Astrocyte of the hippocampus (primary cell): ENCODE measurements around the gene VPS51.
"Not testable (repeated sequence)": the region's sequence is repeated elsewhere in the genome, so short reads cannot be mapped to it uniquely, and the experiment has no call there.

ENCODE experiments used
- DNase-seq: peaks from one replicate; pipeline ENCODE4 v3.0.0; 2011; ENCODE audit warnings: low read depth, low spot score

The VPS51 gene

DNA sequence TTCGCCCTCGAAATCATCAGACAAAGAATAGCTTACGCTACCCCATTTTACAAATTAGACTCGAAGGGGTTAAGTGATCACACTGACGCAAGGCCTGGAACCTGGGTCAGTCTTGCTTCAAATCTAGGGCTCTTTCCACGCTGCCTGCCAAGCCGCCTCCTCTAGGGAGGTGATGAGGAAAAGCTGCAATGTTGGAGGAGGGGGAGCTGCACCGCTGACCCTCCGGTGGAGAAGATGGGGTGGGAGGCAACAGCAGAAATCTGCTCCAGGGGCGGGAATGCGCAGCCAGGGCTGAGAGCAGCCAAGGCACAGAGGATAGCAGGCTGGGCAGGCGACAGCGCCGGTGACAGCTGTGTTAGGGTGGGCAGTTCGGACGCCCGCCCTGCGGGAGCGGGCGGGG, 37.7 kb downstream of the VPS51 start:
- no peak for DNase-seq

GRCh38 chr11:65134240-65134951, 38.4 kb downstream of the VPS51 start, which contains the start of gene SYVN1:
Gene SYVN1 (minus strand): TSS chr11:65134519. CDS start chr11:65133601, 918 bp downstream.
- peak; percentile 95 for DNase-seq

DNA sequence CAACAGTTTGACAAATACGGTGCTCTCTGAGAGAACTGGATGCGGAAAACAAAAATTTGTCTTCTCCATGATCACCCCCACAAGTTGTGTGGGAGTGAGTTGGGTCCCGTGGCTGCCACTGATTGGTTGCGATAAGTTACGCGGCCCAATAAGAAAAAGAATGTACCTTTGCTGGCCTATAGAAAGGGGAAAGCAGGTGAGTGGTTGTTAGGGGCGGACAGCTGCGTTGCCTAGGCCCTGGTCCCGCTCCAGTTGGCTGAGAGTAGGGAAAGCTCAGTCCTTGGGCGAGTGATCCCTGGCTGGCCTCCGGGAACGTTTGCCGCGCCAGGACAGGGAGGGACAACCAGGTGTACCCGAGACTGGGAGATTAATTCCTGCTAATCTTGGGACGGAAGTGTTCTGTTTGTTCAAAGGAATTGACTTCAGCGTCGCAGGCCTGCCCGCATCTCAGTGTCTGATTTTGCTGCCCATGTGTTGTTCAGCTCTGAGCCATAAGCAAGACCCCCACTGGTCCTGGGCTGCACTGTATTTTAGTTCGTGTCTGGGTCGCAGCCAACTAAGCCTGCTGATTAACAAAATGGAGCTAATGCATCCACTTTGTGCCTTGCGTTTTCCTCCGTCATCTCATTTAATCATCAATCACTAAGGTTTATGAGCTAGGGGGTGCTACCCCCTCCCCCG, 39.1 kb downstream of the VPS51 start:
- DNase-seq: peak; percentile 98

- DNase-seq: no peak
Observed at GRCh38 chr11:65135633-65136145, 39.7 kb downstream of the VPS51 start.

- DNase-seq: no peak
Observed at GRCh38 chr11:65136515-65137096, 40.6 kb downstream of the VPS51 start.

DNA sequence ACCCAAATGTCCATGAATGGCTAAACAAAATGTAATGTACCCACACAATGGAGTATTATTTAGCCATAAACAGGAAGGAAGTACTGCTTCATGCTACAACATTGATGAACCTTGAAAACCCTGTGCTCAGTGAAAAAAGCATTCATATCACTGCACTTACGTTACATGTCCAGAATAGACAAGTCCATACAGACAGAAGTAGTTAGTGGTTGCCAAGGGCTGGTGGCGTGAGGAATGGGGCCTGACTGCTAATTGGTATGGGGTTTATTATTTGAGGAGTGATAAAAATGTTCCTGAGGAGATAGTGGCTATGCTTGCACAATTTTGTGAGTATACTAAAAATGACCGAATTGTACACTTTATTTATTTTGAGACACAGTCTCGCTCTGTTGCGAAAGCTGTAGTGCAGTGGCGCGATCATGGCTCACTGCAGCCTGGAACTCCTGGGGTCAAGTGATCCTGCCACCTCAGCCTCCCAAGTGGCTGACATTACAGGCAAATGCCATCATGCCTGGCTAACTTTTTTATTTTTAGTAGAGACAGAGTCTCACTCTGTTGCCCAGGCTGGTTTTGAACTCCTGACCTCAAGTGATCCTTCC, 46.0 kb downstream of the VPS51 start:
- DNase-seq: no peak

- no peak for DNase-seq
Observed at GRCh38 chr11:65147352-65148075, 51.5 kb downstream of the VPS51 start.

DNA sequence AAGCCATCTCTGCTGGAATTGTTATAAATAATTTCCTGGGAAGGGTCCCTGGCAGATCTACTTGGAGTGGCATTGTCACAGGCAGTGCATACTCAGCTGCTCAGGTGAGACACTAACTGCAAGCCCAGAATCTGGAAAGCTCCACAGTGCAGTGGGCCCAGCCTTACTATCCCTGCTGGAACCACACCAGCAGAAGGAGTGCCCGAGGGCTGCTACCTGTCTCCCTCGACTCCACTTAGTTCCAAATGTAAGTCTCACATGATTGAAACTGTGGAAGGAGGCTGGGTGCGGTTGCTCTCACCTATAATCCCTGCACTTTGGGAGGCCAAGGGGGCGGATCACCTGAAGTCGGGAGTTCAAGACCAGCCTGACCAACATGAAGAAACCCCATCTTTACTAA, 52.6 kb downstream of the VPS51 start:
- no peak for DNase-seq

DNA sequence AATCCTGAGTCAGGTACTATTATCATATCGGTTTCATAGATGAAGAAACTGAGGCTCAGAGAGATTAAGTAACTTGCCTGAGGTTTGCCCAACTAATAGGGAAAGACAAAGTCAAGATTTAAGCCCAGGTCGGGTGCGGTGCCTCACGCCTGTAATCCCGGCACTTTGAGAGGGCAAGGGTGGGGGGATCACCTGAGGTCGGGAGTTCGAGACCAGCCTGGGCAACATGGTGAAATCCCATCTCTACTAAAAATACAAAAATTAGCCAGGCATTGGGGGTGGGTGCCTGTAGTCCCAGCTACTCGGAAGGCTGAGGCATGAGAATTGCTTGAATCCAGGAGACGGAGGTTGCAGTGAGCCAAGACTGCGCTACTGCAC, 54.1 kb downstream of the VPS51 start:
- not testable (repeated sequence) for DNase-seq

GRCh38 chr11:65150509-65151299, 54.7 kb downstream of the VPS51 start:
- peak; percentile 90 for DNase-seq

DNA sequence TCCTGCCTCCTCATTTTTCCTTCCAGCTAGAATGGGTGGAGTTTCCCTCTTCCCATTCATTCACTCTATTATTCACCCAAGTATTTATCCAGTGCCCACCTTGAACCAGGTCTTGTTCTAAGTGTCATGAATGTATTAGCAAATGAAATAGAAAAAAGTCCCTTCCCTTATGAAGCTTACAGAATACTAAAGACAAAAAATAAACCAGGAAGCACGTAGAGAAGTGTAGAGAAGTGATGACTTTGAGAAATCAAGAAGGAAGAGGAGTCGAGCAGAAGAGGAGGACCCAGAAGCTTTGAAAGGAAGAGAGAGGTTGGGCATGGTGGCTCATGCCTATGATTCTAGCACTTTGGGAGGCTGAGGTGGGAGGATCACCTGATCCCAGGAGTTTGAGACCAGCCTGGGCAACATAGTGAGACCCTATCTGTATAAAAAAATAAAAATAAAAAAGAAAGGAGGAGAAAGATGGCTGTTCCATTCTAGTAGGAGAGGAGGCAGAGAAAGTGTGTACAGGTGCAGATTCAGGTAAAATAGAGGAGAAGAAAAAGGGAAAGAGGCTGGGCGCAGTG, 55.4 kb downstream of the VPS51 start:
- DNase-seq: no peak

- DNase-seq: no peak
Observed at GRCh38 chr11:65152122-65152521, 56.1 kb downstream of the VPS51 start.

GRCh38 chr11:65156256-65156655, 60.2 kb downstream of the VPS51 start:
- no peak for DNase-seq

- no peak for DNase-seq
Observed at GRCh38 chr11:65156926-65157325, 60.9 kb downstream of the VPS51 start.

DNA sequence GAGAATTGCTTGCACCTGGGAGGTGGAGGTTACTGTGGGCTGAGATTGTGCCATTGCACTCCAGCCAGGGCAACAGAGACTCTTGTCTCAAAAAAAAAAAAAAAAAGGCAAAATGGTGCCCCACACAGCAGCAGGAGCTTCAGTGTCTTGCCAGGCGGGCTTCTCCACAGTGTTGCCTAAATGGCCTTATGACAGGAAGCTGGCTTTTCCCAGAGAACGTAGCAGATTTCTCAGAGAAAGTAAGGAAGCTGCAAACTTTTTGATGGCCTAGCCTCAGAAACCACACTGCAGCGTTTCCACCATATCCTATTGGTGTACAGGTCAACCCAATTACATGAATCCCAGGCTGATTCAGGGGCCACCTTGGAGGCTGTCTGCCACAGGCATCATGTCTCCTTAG, 61.3 kb downstream of the VPS51 start:
- DNase-seq: no peak

DNA sequence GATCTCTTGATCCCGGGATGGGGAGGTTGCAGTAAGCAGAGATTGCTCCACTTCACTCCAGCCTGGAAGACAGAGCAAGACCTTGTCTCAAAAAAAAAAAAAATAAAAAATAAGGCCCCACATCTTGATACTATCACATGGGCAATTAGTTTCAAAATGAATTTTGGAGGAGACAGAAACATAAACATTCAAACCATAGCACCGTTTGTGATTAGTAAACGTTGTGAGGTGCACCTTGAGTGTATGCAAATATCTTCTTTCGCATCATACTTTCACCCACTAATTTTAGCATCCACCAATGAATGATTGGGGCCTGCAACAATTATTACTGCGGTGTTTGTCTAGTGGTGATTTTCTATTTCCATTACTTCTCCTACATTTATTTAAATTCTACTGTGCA, 63.0 kb downstream of the VPS51 start:
- no peak for DNase-seq

DNA sequence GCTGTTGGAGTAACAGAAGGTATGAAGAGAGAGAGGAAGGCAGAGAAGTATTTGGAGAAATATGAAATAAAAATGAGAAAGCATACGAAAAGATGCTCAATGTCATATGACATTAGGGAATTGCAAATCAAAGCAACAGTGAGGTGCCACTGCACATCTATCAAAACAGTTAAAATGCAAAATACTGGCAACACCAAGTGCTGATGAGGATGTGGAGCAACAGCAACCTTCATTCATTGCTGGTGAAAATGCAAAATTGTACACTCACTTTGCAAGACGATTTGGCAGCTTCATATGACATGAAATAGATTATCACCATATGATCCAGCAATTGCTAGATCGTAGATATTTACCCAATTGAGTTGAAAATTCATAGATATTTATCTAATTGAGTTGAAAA, 64.6 kb downstream of the VPS51 start:
- DNase-seq: no peak
